GM21367 (cell line): ENCODE data around the gene PDGFRB.
"Not testable (repeated sequence)": the region's sequence is repeated elsewhere in the genome, so short reads cannot be mapped to it uniquely, and the experiment has no call there.

Source experiments
- ATAC-seq: cut with Tn5 transposase; IDR thresholded peaks from one replicate; pipeline ENCODE4 v1.9.1; 2021; ENCODE audit not compliant: unreplicated experiment

Gene PDGFRB

DNA sequence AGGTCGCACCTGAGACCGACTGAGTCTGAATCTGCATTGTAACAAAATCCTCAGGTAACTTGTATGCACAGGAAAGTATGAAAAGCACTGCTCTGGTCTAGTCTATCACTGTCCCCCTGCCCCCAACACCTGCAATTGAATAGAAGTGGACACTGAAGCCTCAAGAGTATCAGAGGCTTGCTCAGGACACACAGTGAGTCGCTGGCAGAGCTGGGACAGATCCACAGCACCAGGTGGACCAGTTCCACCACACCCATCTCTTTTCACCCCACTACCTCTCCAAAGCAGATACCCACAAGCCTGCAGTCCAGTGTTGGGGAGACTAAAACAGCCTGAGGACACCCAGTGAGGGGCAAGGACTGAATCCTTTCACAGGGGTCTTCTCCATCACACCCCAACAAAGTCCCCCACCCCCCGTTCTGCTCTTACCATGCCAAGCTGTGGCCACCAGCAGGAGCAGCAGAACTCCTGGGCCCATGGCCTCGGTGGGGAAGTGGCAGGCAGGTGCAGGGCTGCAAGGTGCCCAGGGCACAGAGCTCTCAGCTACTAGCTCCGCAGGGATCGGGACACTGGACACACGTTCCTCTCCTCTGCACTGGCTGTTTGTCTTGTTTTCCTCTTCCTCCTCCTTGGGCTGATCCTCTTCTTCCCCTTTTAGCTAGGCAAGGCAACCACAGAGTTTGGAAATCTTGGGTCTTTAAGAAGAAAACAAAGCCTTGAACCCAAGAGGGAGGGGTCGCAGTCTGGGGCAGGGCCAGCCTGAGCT is 69.5 kb downstream of the PDGFRB start, which contains the start of gene CSF1R:
TSS of gene CSF1R (minus strand) at position 605 of the 766 bp plus-strand sequence. CDS start at position 478, 127 bp downstream.
- no peak for ATAC-seq

DNA sequence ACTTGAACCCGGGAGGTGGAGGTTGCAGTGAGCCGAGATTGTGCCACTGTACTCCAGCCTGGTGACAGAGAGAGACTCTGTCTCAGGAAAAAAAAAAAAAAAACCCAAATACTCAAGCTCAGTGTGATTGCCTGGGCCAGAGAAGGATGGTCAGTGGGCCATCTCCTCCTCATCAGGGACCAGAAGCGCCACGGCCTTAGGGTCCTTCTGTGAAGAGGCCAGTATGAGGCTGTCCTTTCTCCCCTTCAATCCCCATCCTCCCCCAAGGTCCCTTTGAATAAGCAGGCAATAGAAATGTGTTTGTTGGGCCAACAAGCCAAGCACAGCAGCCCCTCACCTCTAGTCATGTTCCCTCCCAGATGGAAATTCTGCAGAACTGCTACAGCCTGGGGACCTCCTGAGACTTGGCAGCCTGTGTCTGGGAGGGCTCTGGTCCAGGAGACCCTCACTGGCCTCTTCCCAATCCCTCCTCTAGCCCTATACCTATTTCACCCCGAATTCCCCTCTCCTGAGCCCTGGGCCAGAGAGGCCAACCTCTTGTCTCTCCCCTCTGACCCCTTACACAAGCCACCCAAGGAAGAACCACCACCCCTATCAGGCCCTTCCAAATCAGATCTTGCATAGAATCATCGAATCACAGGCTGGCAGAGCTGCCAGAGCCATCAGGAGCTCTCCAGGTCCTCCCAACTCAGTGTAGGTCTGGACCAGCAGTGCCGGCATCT is 70.3 kb downstream of the PDGFRB start:
- ATAC-seq, result no peak

DNA sequence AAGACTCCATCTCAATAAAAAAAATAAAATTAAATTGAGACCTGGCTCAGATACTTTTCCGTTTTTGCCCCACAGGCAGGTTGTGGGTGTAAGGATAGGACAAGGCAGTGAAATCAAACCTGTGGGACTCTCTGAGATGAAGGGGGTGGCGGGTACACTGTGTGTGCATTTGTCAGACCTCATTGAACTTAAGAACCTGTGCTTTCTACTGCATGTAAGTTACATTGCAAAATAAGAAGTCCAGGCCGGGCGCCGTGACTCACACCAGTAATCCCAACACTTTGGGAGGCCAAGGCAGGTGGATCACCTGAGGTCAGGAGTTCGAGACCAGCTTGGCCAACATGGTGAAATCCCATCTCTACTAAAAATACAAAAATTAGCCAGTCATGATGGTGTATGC is 70.9 kb downstream of the PDGFRB start:
- ATAC-seq, result not testable (repeated sequence)

DNA sequence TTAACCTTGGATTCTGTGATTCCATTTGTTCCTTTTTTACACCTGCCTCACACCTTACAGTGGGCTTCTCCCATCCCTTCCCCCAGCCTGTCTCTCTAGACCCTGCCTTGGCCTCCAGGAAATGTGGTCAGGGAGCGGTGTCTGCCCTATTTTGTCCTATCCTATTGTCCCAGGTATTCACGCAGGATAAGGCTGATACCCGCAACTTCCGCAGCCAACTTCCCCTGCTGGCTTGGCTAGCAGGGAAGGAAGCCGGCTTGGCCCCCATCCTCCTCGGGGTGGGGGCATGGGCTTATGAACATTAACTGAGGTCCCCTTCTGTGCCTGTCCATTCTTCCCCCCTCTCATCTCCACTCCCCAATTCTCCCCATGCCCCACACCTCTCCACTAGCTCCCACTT is 72.8 kb downstream of the PDGFRB start:
- no peak for ATAC-seq

DNA sequence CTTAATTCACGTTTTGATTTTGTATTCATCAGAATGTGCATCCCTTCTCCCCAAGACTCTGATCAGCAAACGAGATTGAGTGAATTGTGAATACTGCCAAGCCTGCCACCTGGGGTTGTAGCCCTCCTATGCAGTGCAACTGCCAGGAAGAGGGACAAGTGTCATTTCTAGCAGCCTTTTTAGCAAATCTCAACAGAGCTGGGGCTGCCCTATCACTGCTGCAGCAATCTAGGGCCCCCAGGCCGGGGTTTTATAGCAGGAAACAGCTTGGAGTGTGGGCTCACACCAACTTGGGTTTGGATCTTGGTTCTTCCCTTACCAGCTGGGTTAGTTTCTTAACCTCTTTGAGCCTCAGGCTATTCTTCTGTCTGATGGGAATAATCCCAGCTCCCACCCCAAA is 73.3 kb downstream of the PDGFRB start:
- ATAC-seq, result peak; percentile 21

DNA sequence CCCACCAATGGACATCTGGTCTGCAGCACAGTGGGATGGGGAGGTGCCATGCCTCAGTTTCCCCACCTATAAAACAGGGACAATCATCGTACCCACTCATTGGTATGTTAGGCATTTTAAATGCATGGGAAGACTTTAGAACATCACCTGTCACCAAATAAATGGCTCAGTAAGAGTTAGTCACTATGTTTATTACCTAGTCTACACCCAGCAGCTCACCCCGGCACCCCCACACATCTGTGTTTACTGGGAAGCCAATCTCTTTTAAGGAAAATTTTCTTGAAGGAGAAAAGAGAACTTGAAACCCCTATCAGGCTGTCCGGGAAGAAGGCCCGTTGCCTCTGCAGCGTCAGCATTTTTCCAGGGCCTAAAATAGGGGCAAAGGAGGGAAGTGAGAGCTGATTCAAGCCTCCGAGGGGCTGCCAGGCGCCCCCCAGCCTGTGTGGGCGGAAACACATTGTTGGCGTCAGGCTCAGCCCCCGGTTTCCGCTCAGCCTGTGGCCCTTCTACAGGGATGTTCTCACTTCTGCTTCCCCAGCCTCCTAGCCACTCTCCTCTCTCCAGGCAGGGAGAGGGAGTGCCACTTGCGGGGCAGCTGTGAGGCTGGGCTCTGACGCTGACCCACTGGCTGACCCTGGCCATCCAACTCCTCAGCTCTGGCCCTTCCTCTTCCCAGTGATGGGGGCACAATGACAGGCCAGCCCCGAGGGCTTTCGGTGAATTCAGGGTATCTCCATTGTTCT is 73.9 kb downstream of the PDGFRB start:
- ATAC-seq, result peak; percentile 84

DNA sequence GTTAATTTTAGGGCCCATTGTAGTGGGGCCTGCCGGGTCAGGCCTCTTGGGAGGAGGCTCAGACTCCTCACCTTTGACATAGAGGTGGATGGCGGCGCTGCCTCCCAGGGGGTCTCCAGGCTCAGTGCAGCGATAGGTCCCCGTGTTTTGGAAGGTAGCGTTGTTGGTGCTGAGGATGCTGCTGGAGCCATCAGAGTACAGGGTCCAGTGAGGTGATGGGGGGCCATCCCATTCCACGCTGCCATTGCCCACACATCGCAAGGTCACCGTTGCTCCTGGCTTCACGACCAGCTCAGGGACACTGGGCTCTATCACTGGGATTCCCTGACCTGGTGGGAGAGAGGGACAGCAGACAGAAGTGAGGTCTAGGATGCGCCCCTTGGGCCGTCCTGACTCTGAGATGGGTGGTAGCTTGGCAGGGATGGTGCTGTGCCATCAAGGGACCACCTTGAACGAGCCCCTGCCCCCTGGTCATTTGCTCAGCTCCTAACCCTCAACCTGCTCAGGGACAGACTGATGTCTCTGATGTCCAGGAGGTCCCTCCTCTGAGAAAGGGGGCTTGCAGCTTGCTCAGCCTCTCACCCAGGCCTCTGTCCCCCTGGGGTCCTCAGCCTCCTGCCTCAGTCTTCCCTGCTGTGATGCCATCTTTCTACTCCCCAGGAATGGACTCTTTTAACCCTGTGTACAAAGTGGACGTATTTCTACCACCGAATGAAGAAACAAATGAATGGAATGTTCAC is 74.8 kb downstream of the PDGFRB start:
- ATAC-seq, result no peak

DNA sequence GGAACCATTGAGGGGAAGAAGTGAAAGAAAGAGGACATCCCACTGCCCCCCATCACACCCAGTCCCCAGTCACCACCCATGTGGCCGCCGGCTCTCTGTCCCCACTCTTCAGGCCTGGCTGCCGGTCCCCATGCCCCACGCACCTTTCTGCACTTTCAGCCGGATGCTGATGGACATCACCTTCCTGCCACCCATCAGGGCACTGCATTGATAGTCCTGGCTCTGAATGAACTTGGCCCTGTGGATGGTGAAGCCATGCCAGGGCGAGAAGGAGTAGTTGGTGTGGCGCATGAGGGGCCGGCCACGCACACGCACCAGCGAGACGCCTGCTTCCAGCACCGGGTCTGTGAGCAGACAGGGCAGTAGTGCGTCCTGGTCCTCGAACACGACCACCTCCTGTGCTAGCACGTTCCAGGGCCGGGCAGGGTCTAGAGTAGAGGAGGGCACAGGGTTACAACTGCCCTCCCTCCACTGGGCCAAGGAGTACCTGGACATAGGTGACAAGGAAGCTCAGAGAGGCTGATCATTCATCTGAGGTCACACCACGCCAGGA is 75.7 kb downstream of the PDGFRB start:
- no peak for ATAC-seq

DNA sequence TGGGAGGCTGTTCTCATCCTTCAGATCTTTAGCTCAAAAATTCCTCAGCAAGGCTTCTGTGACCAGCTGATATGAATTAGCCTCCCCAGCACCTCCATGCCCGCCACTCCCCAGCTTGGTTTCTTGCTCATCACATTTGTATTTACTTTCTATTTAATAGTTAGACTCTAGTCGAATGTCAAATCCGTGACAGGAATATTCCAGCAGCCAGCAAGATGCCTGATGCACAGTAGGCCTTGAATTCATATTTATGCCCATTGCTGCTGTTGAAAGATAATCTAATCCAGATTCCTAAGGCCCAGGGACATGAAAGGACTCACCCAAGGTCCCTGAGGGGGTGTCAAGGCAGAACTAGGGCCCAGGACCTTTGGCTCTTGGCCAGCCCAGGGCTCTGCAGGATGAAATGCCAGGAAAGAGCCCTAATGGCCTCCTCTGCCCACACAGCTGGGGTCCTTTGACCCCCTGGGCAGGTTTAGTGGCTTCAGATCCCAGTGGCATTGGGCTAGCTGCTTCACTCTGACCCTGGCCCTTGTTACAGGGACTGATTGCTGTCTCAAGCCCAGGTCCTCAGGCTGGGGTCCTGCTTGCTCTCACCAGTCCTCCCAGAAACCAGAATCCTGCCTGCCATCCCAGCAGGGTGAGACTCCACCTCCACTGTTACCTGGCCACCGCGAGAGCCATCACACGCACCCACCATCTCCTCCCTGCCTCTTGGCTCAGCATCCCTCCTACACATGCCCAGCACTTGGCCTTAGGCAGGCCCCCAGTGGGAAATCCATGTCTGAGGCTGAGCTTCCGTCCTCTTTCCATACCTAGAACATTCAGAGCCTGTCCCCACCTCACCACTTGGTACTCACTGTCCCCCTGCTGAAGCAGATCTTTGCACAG is 76.6 kb downstream of the PDGFRB start:
- ATAC-seq, result no peak

DNA sequence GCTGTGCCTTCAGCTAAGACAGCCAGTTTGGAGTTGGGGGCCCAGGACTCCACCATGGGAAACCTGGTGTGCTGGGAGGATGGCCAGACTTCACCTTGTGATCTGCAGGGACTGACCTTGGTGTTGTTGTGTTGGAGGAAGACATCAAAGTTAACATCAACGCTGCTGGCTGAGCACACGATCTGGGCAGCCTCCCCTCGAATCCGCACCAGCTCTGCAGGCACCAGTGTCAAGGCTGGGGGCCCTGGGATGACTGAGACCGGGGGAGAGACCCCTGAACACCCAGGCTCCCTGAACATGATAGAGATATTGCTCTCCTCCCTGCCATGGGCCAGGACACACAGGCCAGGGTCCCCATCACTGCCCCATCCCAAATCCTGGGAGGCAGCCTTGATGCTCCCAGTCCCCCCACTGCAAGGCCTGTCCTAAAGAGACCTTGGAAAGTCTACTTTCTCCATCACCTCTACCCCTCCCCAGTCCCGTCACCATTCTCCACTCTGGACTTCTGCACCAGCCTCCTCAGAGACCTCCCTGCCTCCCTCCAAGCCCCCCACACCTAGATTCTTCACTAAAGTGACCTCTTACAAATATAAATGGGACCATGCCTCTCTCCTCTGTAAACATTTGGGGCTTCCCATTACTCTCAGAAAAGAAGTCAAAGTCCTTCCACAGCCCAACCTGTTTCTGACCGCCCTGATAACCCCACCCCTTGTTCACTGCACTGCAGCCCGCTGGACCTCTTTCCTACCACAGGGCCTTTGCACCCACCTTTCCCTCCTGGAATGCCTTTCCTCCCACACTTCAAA is 77.4 kb downstream of the PDGFRB start:
- no peak for ATAC-seq

DNA sequence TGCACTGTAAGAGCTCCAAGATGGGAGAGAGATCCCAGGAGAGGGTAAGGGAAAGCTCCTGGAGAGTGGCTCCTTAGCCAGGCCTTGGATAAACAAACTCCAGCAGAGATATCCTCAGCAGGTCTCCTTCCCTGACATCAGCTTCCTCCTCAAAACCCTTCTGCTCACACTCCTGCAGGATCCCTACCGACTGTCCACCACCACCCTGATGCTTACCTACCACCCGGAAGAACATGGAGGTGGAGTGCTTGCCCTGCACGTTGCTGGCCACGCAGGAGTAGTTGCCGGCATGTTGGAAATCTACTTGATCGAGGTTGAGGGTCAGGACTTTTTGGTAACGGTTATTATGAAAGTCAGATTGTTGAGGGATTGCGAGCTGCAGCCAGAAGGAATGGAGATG is 78.6 kb downstream of the PDGFRB start:
- no peak for ATAC-seq

DNA sequence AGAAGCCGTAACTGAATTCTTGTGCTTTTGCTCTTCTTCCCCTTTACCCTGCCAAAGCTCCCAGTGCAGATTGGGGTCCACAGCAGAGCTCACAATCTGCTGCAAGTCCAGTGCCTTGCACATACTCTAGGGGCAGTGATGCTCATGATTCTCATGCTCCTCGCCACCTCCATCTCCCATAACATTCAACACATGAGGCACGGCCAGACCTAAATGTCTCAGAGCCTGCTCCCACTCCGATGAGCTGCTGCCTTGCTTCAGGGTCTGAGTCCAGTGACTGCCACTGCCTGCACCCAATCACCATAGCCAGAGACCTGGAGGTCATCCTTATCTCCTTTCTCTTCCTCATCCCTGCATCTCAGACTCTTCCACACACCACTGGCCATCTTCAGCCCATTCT is 79.8 kb downstream of the PDGFRB start:
- ATAC-seq, result no peak

DNA sequence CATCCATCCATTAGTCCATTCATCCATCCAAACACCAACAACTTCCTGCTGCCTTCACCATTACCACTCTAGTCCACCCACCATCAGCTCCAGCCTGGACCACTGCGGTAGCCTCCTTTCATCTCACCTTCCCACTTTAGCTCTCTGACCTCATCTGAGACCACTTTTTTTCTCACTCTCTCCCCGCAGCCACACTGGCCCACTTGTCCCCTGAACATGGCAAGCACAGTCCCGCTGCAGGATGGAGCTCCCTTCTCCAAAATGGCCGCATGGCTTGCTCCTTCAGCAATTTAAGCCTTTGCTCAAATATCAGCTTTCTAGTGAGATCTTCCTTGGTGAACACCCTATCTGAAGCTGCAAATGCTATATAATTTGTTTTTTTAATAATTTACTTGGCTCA is 80.4 kb downstream of the PDGFRB start:
- ATAC-seq, result no peak

DNA sequence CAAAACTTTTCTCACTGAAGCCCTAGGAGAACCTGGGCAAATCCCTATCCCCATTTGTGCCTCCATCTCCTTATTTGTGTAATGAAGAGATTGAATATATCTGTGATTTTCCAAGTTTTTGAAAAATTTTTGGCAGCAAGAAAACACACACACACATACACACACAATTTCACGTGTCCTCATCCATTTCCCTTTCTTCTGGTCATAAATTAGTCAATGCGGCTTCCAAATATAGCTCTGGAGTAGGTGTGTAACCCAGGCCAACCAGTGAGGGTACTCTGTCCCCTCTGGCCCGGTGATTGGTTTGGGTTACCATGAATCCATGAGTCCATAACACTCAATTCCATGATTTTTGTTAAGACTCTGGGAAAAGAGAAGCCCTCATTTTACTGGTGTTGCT is 82.0 kb downstream of the PDGFRB start:
- ATAC-seq, result no peak

DNA sequence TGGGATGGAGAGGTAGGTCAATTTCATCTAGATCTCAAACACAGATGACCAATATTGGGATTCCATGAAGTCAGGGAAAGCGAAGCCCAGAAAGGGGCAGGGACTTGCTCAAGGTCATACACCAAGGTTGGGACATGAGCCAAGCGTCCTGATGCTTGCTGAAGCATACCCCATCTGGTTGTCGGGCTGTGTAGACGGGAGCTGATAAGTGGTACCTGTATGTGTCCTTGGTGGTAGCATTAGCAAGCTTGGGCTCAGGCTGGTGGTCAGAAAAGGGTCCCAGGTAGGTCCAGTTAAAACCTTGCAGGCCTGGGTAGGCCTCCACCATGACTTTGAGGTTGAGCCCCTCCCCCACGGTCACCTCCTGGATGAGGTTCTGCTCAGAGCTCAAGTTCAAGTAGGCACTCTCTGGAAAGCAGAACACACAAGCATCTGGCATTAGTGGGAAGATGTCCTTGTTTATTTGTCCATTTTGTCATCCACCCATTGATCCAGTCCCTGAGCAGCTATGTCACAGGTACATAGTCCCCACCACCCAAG is 82.5 kb downstream of the PDGFRB start:
- no peak for ATAC-seq

DNA sequence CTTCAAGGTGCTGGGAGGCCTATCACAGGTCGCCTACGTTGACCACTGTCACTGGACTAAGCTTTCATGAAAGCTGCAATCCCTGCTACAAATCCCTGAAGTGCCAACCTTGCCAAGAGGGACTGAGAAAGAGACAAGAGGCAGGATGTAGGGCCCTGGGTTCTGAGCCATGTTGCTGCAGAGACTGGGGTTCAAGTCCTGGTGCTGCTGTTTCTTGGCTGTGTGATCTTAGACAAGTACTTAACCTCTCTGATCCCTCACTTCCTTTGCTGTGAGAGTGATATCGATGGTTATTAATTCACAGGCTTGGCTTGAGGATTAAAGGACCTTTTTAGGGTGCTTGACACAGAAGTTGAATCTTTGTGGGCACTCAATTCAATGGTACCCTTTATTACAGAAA is 84.8 kb downstream of the PDGFRB start:
- no peak for ATAC-seq

DNA sequence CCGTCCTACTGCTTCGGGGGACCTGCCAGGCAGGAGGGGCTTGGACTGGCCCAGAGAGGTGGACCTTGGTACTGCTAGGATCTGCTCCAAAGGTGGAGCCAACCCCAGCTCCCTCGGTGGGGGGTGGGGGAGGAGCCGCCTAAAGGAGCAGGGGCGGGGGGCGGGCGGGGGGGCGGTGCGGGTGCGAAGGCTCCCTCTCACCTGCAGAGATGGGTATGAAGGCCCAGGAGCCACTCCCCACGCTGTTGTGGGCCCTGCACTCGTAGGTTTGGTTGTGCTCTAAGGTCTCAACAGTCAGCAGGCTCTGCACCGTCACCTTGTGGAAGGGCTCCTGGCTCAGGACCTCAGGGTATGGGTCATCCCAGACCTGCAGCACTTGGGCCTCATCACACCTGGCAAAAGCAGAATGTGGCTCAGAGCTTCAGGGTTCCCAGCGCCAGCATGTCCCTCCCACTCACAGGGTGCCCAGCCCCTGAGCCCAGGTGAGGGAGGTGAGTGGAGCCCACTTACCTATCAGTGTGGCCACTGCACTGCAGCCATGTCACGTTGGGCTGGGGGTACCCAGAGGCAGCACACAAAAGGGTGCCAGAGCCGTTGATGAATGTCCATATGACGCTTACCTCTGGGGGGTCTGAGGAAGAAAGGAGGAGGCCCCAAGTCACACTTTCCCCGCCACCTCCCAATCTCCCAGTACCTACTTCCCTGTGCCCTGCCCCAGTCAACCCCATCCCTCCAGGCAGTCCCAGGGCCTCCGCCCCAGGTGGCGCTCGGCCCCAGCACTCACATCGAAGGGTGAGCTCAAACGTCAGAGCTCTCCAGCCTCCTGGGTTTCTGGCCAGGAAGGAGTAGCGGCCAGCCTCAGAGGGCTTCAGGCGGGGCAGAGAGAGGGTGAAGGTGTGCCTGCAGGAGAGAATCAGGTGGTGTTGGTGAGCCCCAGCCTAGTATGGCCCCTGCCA is 85.7 kb downstream of the PDGFRB start:
- no peak for ATAC-seq
